HG03103 (cell line): ENCODE measurements around the gene SPTAN1.
A peak's percentile ranks its signal among the peaks of the same experiment; 100 is the strongest.
"Not testable (repeated sequence)": the region's sequence is repeated elsewhere in the genome, so short reads cannot be mapped to it uniquely, and the experiment has no call there.

Experiments used
- ATAC-seq: cut with Tn5 transposase; IDR thresholded peaks from one replicate; pipeline ENCODE4 v1.9.1; 2021; ENCODE audit warnings: low read depth; ENCODE audit not compliant: unreplicated experiment

SPTAN1 gene

DNA sequence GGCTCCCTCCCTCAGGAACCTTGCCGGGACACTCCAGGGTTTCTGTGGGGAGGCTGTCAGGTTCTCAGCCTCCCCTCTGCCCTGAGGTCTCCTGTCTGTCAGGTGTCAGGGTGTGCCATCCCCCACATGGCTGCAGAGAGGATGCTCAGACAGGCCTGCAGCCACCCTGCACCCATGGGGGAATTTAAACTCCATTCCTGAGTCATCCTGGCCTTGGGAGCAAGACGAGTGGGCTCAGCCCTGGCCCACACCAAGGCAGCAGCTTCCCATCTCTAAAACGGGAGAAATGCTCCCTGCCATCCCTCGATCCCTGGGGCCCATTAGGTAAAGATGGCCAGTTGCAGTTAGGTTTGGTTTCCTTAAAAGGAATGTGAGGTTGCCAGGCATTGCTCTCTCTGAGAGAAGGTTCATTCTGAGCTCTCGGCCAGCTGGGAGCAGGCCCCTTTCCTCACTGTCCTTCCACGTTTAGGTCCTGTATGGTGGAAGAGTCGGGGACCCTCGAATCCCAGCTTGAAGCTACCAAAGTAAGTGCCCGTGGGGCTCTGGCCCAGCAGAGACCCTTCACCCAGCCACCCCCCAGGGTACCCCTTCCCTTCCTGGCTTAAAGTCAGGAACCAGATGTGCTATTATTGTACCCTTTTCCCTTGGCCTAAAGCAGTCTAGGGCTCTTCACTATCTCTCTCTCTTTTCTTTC lies 77.6 kb downstream of the SPTAN1 start:
- ATAC-seq, result no peak

DNA sequence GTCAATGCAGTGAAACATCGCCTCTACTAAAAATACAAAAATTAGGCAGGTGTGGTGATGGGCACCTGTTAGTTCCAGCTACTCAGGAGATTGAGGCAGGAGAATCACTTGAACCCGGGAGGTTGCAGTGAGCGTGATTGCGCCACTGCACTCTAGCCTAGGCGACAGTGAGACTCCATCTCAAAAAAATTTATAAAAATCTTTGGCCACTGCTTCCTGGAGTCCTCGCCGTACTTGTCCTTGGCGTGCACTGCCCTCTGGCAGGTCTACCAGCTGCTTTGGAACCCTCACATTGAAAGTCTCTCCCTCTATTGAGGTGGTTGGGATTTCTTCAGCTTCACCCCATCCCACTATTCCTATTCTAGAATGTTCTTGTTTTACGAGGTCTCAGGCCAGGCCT lies 79.2 kb downstream of the SPTAN1 start:
- no peak for ATAC-seq

DNA sequence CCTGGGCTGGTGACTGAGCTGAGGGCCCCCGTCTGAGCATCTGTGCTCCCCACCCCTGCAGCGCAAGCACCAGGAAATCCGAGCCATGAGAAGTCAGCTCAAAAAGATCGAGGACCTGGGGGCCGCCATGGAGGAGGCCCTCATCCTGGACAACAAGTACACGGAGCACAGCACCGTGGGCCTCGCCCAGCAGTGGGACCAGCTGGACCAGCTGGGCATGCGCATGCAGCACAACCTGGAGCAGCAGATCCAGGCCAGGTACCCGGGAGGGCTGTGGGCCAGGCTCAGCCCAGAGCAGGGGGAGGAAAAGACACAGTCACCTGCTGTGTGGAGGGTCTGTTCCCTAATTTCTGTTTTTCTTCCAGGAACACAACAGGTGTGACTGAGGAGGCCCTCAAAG lies 79.7 kb downstream of the SPTAN1 start:
- ATAC-seq, result no peak

DNA sequence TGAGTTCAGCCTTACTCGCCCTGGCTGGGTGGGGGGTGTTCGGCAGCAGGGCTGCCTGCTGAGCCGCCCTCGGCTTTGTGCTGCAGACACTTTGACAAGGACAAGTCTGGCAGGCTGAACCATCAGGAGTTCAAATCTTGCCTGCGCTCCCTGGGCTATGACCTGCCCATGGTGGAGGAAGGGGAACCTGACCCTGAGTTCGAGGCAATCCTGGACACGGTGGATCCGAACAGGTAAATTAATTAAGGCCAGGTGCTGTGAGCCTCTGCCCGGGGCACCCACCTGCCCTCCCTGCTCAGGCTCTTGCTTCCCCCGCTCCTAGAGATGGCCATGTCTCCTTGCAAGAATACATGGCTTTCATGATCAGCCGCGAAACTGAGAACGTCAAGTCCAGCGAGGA lies 80.1 kb downstream of the SPTAN1 start:
- no peak for ATAC-seq

DNA sequence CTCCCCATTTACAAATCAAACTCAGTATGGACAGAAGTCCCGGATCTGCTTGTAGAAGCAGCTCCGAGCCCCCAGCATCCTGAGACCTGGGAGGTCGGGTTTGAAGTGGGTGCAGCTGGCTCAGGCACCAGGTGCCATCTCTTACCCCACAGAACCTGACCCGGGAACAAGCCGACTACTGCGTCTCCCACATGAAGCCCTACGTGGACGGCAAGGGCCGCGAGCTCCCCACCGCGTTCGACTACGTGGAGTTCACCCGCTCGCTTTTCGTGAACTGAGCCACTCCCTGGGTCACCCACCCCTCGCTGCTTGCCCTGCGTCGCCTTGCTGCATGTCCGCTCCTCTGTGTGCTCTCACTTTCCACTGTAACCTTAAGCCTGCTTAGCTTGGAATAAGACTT lies 80.7 kb downstream of the SPTAN1 start:
- no peak for ATAC-seq

DNA sequence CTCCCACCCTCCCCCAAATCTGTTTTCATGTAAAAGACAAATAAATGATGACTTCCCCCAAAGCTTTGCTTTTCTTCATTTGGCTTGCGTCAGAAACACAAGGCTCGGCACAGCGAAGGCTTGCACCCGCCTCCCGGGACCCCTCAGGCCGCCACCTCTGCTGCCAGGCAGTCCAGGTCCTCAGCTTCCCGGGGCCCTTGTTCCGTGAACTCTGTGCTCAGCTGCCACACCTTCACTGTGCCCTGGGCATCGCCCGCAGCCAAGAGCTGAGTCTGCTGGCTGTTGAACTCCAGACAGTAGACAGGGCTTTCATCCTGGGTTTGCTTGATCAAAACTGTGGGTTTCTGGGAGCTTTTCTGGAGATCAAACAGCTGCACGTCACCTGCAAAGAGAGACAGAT lies 81.2 kb downstream of the SPTAN1 start:
- no peak for ATAC-seq

DNA sequence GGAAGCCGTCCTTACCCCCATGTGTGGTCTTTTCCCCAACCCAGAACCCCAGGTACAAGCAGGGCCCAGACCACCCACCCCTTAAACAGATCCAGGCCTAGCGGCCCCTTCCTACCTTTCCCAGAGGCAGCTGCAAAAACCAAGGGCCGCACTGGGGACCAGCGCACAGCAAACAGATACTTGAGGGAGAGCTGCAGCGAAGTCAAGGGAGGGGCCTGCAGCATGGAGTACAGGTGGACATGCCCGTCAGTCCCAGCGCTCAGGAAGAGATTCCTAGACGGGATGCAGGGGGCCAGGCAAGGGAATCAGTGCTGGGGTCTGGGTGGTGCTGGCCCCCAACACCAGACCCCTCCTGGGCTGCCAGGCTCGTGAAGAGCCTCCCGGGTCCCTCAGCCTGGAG lies 81.7 kb downstream of the SPTAN1 start:
- no peak for ATAC-seq

DNA sequence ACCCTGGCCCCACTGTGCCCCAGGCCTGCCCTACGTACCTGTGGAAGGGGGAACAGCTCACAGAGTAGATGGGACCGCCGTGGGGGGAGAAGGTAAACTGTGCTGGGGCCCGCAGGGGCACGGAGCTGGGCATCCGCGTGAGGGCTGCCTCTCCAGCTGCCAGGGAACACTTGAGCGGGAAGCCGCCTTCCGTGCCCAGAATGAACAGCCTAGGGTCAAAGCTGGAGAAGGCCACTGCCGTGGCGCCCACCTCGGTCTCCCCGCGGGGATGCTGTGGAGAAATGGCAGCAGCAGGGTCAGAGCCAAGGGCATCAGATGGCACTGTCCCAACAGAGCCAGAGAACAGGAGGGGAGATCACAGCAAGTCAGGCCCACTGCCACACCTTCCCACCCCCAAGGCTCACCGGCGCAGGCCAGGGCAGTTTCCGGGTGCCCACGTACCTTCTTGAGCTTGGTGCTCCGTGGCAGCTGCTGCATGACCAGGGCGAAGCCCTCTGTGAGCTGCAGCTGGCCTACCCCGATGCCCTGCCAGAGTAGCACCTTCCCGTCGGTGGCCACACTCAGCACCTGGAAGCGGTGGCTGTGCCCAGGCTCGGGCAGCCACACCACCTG lies 82.4 kb downstream of the SPTAN1 start:
- ATAC-seq, result no peak

DNA sequence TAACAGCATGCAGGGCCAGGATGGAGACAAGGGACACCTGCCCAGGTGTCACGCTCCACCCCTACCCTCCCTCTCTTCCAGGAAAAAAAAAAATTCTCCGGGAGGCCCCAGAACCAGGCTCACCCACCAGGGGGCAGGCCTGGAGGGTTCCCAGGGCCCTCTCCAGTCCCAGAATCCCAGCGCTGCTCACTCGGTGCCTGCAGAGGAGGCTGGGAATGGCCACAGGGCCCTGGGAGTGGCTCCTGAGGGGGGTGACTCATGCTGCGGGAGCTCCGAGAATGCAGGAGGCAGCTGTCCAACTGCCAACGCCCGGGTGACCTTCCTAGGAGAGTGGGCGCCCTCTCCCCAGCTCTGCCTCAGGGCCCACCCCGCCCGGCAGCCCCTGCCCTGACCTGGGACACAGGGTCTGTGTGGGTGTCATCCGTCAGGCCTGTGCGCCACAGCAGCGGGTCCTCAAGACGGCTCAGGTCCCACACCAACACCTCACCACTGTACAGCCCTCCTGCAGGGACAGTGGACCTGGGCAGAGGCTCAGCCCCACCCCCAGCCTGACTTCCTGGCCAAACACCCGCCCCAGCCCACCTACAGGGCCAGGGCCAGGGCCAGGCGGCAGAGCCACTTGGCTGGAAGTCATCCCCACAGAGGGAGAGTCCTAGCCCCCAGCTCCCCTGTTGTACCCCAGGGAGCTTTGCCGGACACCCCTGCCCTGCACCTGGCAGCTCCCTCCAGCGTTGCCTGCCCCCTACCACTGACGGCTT lies 83.1 kb downstream of the SPTAN1 start:
- ATAC-seq, result no peak

DNA sequence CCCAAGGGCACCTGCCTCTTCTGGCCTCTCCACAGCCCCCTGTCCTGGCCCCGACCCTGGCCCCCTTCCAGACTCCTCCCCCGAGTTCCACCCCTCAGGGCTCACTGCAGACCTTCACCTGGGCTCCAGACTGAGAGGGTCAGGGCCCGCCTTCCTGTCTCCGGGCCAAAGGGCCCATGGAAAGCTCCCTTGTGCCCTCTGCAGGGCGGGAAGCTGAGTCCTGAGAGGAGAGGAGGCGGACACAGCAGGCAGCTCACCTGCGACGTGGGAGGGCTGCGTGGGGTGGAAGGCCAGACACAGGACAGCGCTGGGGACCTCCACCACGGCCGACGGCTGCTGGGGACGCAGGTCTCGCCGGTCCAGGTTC lies 83.6 kb downstream of the SPTAN1 start:
- ATAC-seq, result no peak

DNA sequence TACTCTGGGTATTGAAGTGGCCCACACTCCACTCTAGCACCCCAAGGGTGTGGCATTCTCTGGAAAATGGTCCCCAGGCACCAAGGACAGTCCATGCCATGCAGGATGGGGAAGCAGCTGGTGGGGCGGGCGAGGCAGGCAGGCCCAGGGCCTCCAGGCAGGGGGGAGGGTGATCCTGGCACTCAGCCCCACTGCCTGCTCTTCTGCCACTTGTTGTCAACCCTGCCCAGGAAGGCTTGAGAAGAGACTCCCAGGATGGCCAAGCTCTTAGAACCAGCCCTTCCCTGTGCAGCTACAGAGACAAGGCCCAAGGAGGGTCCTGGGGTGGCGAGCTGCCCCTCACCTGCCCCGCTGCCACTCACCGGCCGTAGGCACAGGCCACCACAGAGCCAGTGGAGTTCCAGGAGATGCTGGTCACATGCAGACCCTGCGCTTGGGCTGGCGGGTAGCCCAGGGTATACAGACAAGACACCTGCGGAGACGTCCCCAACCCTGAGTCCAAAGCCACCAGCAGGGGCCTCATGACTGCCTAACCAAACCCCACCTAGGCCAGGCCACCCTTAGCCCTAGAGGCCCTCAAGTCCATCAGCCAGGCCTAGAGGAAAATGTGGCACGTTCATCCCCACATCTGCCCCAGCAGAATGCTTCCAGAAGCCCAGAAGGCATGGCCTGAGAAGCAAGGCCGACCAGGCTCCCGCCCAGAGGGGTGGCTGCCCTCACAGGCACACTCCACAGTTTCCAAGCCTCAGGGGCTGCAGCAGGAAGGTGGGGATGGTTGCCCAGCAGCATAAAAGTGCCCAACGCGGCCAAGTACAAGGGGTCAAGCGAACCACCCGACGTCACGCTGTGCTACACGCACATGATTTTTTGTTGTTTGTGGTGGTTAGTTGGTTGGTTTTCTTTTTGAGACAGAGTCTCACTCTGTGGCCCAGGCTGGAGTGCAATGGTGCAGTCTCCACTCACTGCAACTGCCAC lies 84.5 kb downstream of the SPTAN1 start:
- no peak for ATAC-seq

DNA sequence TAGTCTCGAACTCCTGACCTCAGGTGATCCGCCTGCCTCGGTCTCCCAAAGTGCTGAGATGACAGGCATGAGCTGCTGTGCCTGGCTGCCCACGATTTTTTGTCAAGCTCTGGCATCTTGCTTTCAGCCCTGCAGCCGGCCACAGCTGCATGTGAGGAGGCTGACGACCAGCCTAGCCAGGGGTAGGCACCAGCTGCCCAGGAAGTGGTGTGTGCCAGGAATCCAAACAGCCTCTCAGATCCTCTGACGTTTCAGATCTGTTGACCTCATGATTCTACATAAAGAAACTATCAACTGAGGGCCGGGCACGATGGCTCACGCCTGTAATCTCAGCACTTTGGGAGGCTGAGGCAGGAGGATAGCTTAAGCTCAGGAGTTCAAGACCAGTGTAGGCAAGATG lies 85.3 kb downstream of the SPTAN1 start:
- ATAC-seq, result no peak

DNA sequence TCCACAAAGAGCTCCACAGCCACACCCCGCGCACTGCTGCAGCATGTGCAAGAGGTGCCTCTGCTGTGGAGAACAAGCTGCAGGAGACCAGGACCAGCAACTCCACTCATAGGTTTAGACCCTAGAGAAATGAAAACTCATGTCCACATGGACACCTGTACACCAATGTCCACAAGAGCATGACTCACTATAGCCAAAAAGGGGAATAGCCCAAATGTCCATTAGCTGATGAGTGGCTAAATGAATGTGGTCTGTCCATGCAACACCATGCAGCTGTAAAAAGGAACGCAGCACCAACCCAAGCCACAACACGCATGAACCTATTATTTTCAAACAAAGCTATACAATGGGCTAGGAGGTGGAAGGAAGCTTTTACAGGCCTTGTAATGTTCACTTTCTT lies 86.2 kb downstream of the SPTAN1 start:
- ATAC-seq, result no peak

DNA sequence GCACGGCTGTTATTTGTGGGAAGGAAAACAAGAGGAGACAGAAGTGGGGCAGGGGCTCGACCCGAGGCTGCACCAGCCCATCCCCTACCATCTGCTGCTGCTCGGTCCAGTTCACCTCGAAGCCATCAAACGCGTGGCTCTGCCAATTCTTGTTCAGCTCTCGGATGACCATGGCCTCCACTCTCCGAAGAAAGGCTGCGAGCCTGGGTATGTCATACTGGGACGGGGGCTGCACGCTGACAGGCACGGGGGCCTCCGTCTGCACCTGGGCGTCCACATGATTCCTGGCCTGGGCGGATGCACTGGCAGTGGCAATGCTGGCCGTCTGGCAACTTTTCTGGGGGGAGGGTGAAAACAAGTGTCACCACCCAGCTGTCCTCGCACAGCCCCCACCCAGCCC lies 88.2 kb downstream of the SPTAN1 start:
- no peak for ATAC-seq

DNA sequence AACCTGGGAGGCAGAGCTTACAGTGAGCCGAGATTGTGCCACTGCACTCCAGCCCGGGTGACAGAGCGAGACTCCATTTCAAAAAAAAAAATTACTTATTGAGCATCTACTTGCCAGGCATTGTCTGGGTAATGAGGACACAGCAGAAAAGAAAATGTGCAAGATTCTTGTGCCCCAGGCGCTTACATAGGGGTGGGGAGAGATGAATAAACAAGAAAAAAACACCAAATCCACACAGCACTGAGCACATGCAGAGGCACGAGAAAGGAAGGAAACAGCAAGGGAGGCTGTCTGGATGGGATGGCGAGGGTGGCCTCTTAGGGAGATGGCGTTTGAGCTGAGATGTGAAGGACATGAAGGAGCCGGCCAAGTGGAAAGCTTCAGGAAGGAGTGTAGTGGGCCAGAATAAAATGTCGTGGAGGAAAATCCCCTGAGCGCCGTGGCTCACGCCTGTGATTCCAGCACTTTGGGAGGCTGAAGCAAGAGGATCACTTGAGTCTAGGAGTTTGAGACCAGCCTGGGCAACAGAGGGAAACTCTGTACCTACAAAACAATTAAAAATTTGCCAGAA lies 90.4 kb downstream of the SPTAN1 start:
- ATAC-seq, result no peak

DNA sequence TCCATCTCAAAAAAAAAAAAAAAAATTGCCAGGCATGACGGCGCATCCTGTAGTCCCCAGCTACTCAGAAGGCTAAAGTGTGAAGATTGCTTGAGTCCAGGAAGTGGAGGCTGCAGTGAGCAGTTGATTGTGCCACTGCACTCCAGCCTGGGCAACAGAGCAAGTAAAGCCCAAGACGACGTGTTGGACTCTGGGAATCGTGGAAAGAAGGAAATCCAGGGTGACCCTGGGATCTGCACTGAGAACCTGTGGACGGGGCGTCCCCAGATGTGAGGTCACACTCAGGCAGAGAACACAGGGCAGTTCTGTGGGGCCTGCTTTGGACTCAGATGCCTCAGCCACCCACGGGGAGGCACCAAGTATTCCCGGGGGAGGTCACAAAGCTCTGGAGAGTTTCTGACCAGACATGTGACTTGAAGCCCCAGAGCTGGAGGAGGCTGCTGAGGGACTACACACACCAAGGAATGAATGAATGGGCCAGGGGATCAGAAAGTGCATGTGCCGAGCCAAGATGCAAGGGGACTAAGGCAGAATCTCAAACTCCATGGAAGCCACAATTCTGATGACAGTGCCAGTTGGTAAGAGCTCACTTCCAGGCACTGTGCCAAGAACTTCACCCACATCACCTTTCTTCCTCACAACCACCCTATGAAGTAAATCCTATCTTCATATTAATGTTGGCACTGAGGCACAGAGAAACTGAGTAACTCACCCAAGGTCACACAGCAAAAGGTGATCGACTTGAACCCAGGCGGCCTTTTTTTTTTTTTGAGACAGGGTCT lies 91.3 kb downstream of the SPTAN1 start:
- ATAC-seq, result peak; percentile 67

DNA sequence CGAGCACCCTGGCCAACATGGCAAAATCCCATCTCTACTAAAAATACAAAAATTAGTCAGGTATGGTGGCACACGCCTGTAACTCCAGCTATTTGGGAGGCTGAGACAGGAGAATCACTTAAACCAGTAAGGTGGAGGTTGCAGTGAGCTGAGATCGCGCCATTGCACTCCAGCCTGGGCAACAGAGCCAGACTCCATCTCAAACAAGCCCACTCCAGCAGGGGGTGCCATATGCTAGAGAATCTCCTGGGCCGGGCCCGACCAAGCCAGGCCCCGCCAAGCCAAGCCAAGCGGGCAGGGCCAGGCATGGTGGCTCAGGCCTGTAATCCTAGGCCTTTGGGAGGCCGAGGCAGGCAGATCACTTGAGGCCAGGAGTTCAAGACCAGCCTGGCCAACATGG lies 95.8 kb downstream of the SPTAN1 start:
- ATAC-seq, result not testable (repeated sequence)

DNA sequence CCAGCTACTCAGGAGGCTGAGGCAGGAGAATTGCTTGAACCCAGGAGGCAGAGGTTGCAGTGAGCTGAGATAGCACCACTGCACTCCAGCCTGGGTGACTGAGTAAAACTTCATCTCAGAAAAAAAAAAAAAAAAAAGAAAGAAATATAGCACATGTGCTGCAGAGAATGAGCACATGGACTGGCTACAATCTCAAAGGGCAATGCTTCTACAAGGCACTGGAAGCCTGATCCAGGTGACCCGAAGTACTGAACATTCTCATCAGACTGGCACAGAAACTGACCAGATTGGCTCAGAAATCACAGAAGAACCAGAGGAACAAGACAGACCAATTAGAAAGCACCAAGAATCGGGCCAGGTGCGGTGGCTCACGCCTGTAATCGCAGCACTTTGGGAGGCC lies 99.4 kb downstream of the SPTAN1 start:
- ATAC-seq, result no peak

DNA sequence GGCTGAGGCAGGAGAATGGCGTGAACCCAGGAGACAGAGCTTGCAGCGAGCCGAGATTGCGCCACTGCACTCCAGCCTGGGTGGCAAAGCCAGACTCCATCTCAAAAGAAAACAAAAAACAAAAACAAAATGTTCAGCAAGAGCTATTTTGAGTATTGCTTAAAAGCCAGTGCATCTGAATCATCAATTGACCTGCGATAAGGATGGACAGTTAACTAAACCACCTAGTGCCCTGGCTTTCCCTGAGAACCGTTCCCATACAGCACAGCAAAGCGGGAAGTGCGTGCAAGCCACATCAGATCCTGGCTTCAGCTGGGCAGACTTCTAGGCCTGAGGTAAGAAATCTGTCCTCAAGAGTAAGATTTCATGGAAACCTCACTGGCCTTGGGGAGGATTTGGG lies 101.5 kb downstream of the SPTAN1 start:
- ATAC-seq, result no peak

DNA sequence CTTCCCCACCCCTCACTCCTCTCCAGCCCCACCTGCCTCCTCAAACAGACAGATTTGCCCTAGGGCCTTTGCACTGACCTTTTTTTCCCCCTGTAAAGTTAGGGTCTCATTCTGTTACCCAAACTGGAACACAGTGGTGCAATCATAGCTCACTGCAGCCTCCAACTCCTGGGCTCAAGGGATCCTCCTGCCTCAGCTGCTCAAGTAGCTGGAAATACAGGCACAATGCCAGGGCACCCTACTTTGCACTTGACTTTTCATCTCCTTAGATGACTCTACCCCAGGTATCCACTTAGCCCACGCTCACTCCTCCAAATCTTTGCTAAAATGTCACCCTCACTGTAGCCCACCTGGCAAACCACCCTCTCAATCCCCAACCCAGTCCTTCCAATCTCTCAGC lies 102.1 kb downstream of the SPTAN1 start:
- no peak for ATAC-seq
